KOPT-K1 (cell line): ENCODE data around the gene CDK17.

Experiments
- H3K27ac ChIP-seq: fragments of 200-600 bp; sonication (generic); 2 replicates; pipeline ENCODE4 v1.5.1; 2016; ENCODE audit warnings: antibody characterized with exemption, mild to moderate bottlenecking, low read depth, low read length; ENCODE audit not compliant: poor library complexity, severe bottlenecking
- H3K36me3 ChIP-seq: fragments of 200-600 bp; sonication (generic); 2 replicates; pipeline ENCODE4 v1.5.1; 2017; ENCODE audit warnings: antibody characterized with exemption, mild to moderate bottlenecking, low read length, moderate library complexity; ENCODE audit not compliant: insufficient read depth
- H3K9me3 ChIP-seq: fragments of 200-600 bp; sonication (generic); 2 replicates; pipeline ENCODE4 v1.5.1; 2017; ENCODE audit warnings: antibody characterized with exemption, low read length, mild to moderate bottlenecking; ENCODE audit not compliant: insufficient read depth, poor library complexity, severe bottlenecking

CDK17 gene

DNA sequence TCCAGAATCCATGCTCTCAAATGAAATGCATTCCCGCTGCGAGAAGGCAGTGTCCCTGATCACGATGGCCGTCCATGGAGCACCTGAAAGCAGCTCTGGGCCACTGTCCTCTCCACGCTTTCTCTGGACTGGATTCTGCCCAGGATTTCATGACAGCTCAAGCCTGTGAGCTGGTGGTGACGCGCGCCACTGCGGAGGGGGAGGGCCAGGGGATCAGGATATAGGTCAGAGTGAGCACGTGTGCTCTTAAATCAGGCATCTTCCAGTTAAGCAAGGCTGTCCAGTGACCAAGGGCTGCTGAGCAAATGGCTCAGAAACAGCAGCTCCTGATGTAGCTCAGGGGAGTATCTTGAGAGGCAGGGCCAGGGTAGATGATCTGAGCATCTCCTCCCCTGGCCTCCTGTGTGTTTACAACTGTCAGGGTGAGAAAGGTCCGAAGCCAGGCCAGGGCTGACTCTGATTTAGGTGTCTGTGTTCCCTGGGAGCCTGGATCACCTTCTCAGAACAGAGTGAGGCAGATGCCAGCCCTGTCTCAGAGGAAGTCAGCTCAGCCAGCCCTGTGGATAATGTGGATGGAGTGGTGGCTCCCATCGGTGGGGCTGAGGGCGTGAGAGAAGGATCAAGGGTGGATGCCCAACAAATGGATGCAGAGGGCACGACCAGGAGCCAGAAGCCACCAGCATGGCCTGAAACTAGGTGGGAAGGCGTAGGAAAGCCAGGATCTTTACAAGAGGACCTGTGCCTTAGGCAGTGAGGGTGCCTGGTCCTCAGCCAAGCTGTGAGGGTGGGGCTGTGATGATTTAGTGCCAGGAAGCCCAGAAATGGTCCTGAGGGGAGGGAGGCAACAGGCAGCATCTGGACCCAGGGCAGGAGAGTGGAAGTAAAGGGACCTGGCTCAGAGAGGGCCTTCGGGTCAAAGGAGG is 150.8 kb downstream of the CDK17 start:
- H3K9me3 ChIP-seq: no peaks in the 10 kb centered on the region
- no peaks in the 10 kb centered on the region for H3K36me3 ChIP-seq
- no peak overlapping the region for H3K27ac ChIP-seq

DNA sequence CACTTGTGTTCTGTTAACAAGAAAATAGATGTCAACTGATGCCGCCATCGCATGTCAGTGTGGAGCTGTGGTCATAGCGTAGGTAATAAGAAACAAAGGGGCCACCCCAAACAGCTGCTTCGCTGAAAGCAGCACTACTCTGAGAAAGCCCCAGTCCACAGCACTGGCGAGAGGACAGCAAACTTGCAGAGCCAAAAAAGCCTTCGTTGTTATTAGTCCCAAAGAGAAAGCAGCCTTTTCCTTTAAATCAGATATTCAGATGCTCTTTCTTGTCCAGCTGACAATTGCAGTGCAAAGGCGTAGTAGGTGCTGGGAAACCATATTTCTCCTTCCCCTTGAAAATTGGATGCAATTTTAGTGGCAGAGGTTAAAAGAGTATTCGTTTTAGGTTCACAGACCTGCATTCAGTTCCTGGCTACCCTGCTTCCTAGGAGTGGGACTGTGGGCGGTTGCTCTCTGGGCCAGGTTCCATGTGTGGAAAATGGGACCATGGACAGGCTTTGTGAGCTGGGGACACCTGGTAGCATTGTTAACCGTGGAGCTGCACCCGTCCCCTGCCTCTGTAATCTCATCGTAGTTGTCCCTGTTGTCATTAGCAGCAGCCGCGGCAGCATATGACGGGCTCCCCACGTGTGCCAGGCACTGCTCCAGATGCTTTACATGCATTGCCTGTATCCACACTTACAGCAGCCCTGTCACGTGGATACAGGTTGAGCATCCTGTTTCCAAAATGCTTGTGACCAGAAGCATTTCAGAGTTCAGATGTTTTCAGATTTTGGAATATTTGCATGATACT is 151.9 kb downstream of the CDK17 start:
- Histone ChIP-seq H3K9me3 (no peaks in the 10 kb centered on the region), H3K27ac (no peak overlapping the region), H3K36me3 (no peaks in the 10 kb centered on the region)

GRCh38 chr12:96247563-96247962 is 152.7 kb downstream of the CDK17 start:
- no peaks in the 10 kb centered on the region for H3K36me3 ChIP-seq
- no peaks in the 10 kb centered on the region for H3K9me3 ChIP-seq
- H3K27ac ChIP-seq: no peak overlapping the region

GRCh38 chr12:96246926-96247505 is 153.2 kb downstream of the CDK17 start:
- no peaks in the 10 kb centered on the region for H3K36me3 ChIP-seq
- no peaks in the 10 kb centered on the region for H3K9me3 ChIP-seq
- H3K27ac ChIP-seq: no peak overlapping the region

- Histone ChIP-seq H3K27ac (no peak overlapping the region), H3K36me3 (no peaks in the 10 kb centered on the region), H3K9me3 (no peaks in the 10 kb centered on the region)
Observed at GRCh38 chr12:96244826-96245225, 155.4 kb downstream of the CDK17 start.

- Histone ChIP-seq H3K9me3 (no peaks in the 10 kb centered on the region), H3K27ac (no peak overlapping the region)
Observed at GRCh38 chr12:96242597-96242996, 157.6 kb downstream of the CDK17 start.

GRCh38 chr12:96241846-96242256 is 158.4 kb downstream of the CDK17 start:
- Histone ChIP-seq H3K27ac (no peak overlapping the region), H3K36me3 (no peaks in the 10 kb centered on the region)

More at GRCh38 chr12:96242597-96242996, 157.6 kb downstream of the CDK17 start:
- no peaks in the 10 kb centered on the region for H3K36me3 ChIP-seq

GRCh38 chr12:96241431-96241830 is 158.8 kb downstream of the CDK17 start:
- Histone ChIP-seq H3K9me3 (no peaks in the 10 kb centered on the region), H3K36me3 (no peaks in the 10 kb centered on the region), H3K27ac (no peak overlapping the region)

More at GRCh38 chr12:96241846-96242256, 158.4 kb downstream of the CDK17 start:
- H3K9me3 ChIP-seq: no peaks in the 10 kb centered on the region

- Histone ChIP-seq H3K36me3 (no peaks in the 10 kb centered on the region), H3K9me3 (no peaks in the 10 kb centered on the region), H3K27ac (no peak overlapping the region)
Observed at GRCh38 chr12:96240656-96241055, 159.6 kb downstream of the CDK17 start.

DNA sequence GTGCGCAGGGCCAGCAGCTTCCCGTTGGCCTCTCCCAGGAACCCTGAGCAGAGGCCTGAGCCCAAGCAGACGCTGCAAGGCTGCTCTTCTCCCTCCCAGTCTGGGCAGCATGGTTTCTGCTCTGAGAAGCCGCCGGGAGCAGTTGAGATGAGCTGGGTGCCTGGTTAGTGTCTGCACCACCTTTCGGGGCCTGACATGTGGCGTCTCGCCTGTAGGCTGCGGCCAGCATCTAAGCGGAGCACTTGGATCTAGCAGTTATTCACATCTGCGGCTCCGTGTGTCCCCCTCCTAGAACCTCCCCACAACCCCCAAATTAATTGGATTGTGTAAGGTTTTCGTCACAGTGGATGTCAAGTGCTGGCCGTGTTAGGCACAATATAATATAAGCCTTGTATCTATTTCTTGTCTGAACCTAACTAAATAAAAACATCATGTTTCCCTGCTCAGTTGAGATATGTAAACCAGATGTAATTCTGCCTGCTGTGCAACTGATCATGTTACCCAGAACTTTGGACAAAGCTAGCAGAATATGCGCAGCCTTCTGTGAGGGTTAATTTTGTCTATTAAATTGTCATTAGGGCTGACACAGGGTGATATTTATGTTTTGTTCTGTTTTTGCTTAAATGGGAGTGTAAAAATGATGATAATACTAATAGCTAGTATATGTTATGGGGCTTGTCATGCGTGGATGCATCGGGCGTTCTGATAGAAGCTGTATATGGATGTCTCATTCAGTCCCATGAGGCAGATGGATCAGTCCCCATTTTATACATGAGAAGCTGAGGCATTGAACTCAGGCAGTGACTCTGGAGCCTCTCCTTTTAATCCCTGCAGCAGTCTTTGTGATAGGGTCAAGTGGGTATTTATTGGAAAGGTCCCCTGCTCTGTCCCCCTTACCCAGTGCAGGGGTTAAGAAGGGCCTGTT is 160.3 kb downstream of the CDK17 start:
- Histone ChIP-seq H3K36me3 (no peaks in the 10 kb centered on the region), H3K27ac (no peak overlapping the region), H3K9me3 (no peaks in the 10 kb centered on the region)

DNA sequence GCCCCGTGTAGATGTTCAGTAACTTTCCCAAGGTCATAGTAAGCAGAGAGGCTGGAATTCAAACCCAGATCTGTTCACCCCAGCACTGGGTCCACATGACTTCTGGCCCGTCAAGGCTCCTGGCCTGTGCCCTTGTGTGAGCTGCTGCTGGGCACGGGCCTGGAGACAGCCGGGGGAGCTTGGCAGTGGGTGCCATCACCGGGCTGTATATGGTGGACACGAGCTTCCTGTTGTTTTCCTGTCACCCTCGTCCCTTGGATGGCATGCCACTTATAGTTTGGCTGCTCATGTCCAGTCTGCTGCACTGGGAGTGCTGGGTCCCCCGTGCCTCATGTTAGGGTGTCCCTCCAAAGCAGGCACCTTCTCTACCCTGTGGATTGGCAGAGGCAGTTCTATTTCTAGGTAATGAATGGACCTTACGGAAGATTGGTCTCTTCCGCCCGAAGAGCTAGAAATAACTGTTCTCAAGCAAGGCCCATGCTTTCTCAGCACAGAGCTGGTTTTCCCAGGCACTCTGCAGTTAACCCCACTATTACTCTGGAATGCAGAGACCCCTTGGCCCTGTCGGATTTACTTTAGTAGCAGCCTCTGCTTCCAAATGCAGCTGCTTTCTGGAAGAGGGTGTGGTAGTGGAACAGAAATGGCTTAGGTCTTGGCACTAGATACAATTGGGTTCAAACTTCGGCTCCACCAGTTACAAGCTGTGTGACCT is 161.7 kb downstream of the CDK17 start:
- Histone ChIP-seq H3K36me3 (no peaks in the 10 kb centered on the region), H3K9me3 (no peaks in the 10 kb centered on the region), H3K27ac (no peak overlapping the region)

- H3K27ac ChIP-seq: no peak overlapping the region
- no peaks in the 10 kb centered on the region for H3K36me3 ChIP-seq
- no peaks in the 10 kb centered on the region for H3K9me3 ChIP-seq
Observed at GRCh38 chr12:96237465-96238077, 162.7 kb downstream of the CDK17 start.

GRCh38 chr12:96237035-96237434 is 163.2 kb downstream of the CDK17 start:
- no peaks in the 10 kb centered on the region for H3K9me3 ChIP-seq
- no peak overlapping the region for H3K27ac ChIP-seq
- no peaks in the 10 kb centered on the region for H3K36me3 ChIP-seq
